Parathyroid adenoma (tissue), 2 donors: ENCODE data around the gene PER1.
A peak's percentile ranks its signal among the peaks of the same experiment; 100 is the strongest.

Source experiments
- H2AFZ ChIP-seq: fragments of 300-600 bp; sonication (generic); one replicate; pipeline ENCODE4 v1.7.0; 2017; ENCODE audit warnings: antibody characterized with exemption, mild to moderate bottlenecking
- H3K27ac ChIP-seq: fragments of 300-600 bp; sonication (generic); one replicate; pipeline ENCODE4 v1.7.0; 2017
- H3K27me3 ChIP-seq: fragments of 300-600 bp; sonication (generic); one replicate; pipeline ENCODE4 v1.7.0; 2017; ENCODE audit warnings: low read length; ENCODE audit not compliant: control insufficient read depth, insufficient read depth
- H3K36me3 ChIP-seq: fragments of 300-600 bp; sonication (generic); one replicate; pipeline ENCODE4 v1.7.0; 2017; ENCODE audit warnings: low read length; ENCODE audit not compliant: control insufficient read depth, insufficient read depth
- H3K4me1 ChIP-seq: fragments of 300-600 bp; sonication (generic); one replicate; pipeline ENCODE4 v1.7.0; 2017; ENCODE audit warnings: control low read depth
- H3K4me2 ChIP-seq: fragments of 300-600 bp; sonication (generic); one replicate; pipeline ENCODE4 v1.7.0; 2017; ENCODE audit warnings: low read length
- H3K4me3 ChIP-seq: fragments of 300-600 bp; sonication (generic); one replicate; pipeline ENCODE4 v1.7.0; 2017; ENCODE audit warnings: low read depth, low read length
- H3K79me2 ChIP-seq: fragments of 300-600 bp; sonication (generic); one replicate; pipeline ENCODE4 v1.7.0; 2017; ENCODE audit warnings: control low read depth
- H3K9ac ChIP-seq: fragments of 300-600 bp; sonication (generic); one replicate; pipeline ENCODE4 v1.7.0; 2017; ENCODE audit warnings: mild to moderate bottlenecking
- H3K9me3 ChIP-seq: fragments of 300-600 bp; sonication (generic); one replicate; pipeline ENCODE4 v1.7.0; 2017; ENCODE audit warnings: low read length; ENCODE audit not compliant: control insufficient read depth
- CTCF ChIP-seq: fragments of 300-600 bp; sonication (generic); IDR thresholded peaks from one replicate; pipeline ENCODE4 v1.7.0; 2017; ENCODE audit warnings: antibody characterized with exemption, mild to moderate bottlenecking
- donor health status: primary hyperparathyroidism.

PER1 gene

DNA sequence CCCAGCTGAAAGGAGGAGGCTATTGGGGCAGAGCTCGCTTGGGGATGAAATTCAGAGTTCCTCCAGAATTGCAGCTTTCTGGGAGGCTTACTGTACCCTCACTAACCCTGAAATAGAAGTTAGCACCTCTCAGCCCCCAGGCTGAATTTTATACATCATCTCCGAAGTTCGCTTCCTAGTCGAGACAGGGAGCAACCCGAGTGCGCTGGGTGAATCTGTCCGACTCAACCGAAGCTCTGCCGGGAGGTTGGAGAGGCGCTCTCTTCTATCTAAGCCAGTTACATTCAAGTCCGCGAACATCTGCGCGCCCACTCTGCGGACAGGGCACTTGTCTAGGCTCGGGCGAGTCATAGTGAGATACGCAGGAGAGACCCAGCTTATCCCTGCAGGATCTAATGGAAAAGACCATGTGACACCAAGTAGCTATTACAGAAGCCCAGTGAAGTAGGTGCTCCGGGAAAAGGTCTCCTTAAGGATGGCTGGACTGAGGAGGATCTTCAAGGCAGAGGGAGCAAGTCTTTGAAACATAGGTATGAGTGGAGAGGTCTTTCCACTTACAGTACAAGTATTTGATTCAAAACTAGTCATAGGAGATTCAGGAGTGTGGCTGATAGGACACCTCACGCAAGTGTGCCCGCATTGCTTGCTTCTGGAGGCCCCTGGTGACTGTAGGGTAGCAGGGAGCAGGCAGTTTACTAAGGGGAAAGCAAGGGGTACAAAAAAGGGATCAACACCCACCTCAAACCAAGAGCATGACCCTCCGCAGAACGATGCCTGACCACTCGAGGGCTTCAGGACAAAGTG, 27.7 kb downstream of the PER1 start:
- no peak overlapping the region for H3K27ac ChIP-seq
- no peak for TF ChIP-seq CTCF
- peak overlapping the region; percentile 87 for H2AFZ ChIP-seq
- H3K9ac ChIP-seq = no peak overlapping the region
- H3K9me3 ChIP-seq = no peaks in the 10 kb centered on the region
- H3K36me3 ChIP-seq = no peaks in the 10 kb centered on the region
- H3K4me1 ChIP-seq = peaks cover 39% of the 10 kb centered on the region
- H3K79me2 ChIP-seq = no peaks in the 10 kb centered on the region
- peaks cover 2% of the 10 kb centered on the region for H3K27me3 ChIP-seq
- H3K4me3 ChIP-seq = peak overlapping the region; percentile 80
- peak overlapping the region; percentile 82 for H3K4me2 ChIP-seq

DNA sequence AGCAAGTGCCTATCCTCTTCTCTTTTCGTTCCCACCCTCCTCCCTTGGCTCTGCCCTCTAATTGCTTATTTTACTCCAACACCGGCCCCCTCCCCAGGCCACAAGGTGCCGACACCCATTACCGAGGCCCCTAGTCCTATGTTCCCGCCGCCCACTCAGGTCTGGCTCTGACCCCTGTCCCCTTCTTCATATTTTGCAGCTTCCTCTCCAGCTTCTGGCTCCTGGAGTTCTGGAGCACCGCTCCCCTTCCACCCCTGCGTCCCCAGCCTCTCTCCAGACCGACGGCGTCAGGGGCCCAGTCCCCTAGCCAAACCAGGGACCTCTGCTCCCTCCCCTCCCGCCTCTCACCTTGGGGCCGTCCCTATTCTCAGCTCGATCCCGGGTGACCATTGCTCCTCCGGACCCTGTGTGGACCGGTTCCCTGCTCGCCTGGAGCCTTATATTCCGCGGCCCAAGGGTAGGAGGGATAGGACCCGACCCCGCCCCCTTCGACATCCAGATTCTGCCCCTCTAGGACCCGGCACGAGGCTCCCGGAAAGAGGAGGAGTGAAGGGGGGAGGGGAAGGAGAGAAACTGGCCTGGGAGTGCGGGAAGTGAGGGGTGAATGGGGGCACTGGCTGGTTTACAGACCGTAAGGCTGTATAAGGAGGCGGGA, 28.4 kb downstream of the PER1 start, which contains the start of gene HES7:
HES7 (minus strand) TSS at position 412 of the 655 bp plus-strand sequence; CDS start at position 390, 22 bp downstream.
- H3K4me1 ChIP-seq = peaks cover 39% of the 10 kb centered on the region

GRCh38 chr17:8122924-8123694, 29.1 kb downstream of the PER1 start:
- no peak overlapping the region for H3K27ac ChIP-seq
- peak overlapping the region; percentile 82 for H3K4me2 ChIP-seq
- H3K79me2 ChIP-seq = no peaks in the 10 kb centered on the region
- H3K9me3 ChIP-seq = no peaks in the 10 kb centered on the region
- H3K4me1 ChIP-seq = peaks cover 40% of the 10 kb centered on the region
- H3K27me3 ChIP-seq = peaks cover 2% of the 10 kb centered on the region
- no peak for TF ChIP-seq CTCF
- H2AFZ ChIP-seq = peak overlapping the region; percentile 87
- H3K9ac ChIP-seq = no peak overlapping the region
- H3K4me3 ChIP-seq = peak overlapping the region; percentile 80
- H3K36me3 ChIP-seq = no peaks in the 10 kb centered on the region

More for the DNA sequence above, 28.4 kb downstream of the PER1 start, which contains the start of gene HES7:
- peak within 1 kb of the TSS; percentile 80 for H3K4me3 ChIP-seq
- peak within 1 kb of the TSS; percentile 82 for H3K4me2 ChIP-seq
- no peak within 1 kb of the TSS for H3K9ac ChIP-seq
- H2AFZ ChIP-seq = peak within 1 kb of the TSS; percentile 87
- no peaks in the 10 kb centered on the region for H3K79me2 ChIP-seq
- H3K9me3 ChIP-seq = no peaks in the 10 kb centered on the region
- TF ChIP-seq CTCF = no peak
- no peak within 1 kb of the TSS for H3K27ac ChIP-seq
- H3K36me3 ChIP-seq = no peaks in the 10 kb centered on the region
- H3K27me3 ChIP-seq = peaks cover 2% of the 10 kb centered on the region

- no peak for TF ChIP-seq CTCF
- Histone ChIP-seq H3K36me3 (no peaks in the 10 kb centered on the region), H3K4me3 (peak overlapping the region; percentile 80), H3K9ac (no peak overlapping the region), H3K9me3 (no peaks in the 10 kb centered on the region), H3K4me2 (peak overlapping the region; percentile 82), H3K27me3 (peaks cover 2% of the 10 kb centered on the region), H3K79me2 (no peaks in the 10 kb centered on the region), H3K4me1 (peaks cover 47% of the 10 kb centered on the region), H3K27ac (no peak overlapping the region), H2AFZ (peak overlapping the region; percentile 87)
These were observed 29.7 kb downstream of the PER1 start for GRCh38 chr17:8122422-8122923.
